HL-60 (cell line): ENCODE measurements around the gene RNFT2.

Experiments used
- CTCF ChIP-seq: IDR thresholded peaks from one replicate; pipeline ENCODE4 v1.5.1; 2011; ENCODE audit warnings: low read length, control low read depth, inconsistent platforms; ENCODE audit not compliant: insufficient read depth
- GABPA ChIP-seq: IDR thresholded peaks from 2 replicates; pipeline ENCODE4 v1.6.1; 2012; ENCODE audit warnings: low read depth
- POLR2AphosphoS5 ChIP-seq: IDR thresholded peaks from 2 replicates; pipeline ENCODE4 v1.6.1; 2012; ENCODE audit warnings: low read depth
- SPI1 ChIP-seq: IDR thresholded peaks from 2 replicates; pipeline ENCODE4 v1.6.1; 2012; ENCODE audit warnings: low read depth, mild to moderate bottlenecking, borderline replicate concordance
- TF ChIP-seq, protein P1 (sequence below): IDR thresholded peaks from 2 replicates; pipeline ENCODE4 v1.6.1; 2012; ENCODE audit warnings: low read depth; ENCODE audit not compliant: insufficient replicate concordance

GRCh38 chr12:116707751-116708150, 30.4 kb upstream of the RNFT2 start:
- TF ChIP-seq, protein P1, sequence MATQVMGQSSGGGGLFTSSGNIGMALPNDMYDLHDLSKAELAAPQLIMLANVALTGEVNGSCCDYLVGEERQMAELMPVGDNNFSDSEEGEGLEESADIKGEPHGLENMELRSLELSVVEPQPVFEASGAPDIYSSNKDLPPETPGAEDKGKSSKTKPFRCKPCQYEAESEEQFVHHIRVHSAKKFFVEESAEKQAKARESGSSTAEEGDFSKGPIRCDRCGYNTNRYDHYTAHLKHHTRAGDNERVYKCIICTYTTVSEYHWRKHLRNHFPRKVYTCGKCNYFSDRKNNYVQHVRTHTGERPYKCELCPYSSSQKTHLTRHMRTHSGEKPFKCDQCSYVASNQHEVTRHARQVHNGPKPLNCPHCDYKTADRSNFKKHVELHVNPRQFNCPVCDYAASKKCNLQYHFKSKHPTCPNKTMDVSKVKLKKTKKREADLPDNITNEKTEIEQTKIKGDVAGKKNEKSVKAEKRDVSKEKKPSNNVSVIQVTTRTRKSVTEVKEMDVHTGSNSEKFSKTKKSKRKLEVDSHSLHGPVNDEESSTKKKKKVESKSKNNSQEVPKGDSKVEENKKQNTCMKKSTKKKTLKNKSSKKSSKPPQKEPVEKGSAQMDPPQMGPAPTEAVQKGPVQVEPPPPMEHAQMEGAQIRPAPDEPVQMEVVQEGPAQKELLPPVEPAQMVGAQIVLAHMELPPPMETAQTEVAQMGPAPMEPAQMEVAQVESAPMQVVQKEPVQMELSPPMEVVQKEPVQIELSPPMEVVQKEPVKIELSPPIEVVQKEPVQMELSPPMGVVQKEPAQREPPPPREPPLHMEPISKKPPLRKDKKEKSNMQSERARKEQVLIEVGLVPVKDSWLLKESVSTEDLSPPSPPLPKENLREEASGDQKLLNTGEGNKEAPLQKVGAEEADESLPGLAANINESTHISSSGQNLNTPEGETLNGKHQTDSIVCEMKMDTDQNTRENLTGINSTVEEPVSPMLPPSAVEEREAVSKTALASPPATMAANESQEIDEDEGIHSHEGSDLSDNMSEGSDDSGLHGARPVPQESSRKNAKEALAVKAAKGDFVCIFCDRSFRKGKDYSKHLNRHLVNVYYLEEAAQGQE: no peak
- TF ChIP-seq GABPA (no peak), CTCF (no peak), POLR2AphosphoS5 (no peak), SPI1 (no peak)
